Memory B cell (primary cell): ENCODE data around the gene ALDOA.

ENCODE experiments used
- ATAC-seq: fragments of 150-1000 bp; cut with Tn5 transposase; 2 replicates; pipeline ENCODE4 v1.10.0; 2021; ENCODE audit warnings: low read depth, mild to moderate bottlenecking, moderate library complexity
- DNase-seq, 2 donors: peaks; one replicate each; pipeline ENCODE4 v3.0.0; 2022; ENCODE audit warnings: low spot score in 2 of 2
- H3K27ac Mint-ChIP-seq: one replicate; pipeline ENCODE4 v1.8.0; 2022; ENCODE audit warnings: mild to moderate bottlenecking, moderate library complexity, mixed read lengths
- H3K27me3 Mint-ChIP-seq: one replicate; pipeline ENCODE4 v1.8.0; 2022; ENCODE audit warnings: mixed read lengths
- H3K36me3 Mint-ChIP-seq: one replicate; pipeline ENCODE4 v1.8.0; 2022; ENCODE audit warnings: mild to moderate bottlenecking, mixed read lengths
- H3K4me1 Mint-ChIP-seq: one replicate; pipeline ENCODE4 v1.8.0; 2022; ENCODE audit warnings: mixed read lengths
- H3K4me3 Mint-ChIP-seq: one replicate; pipeline ENCODE4 v1.8.0; 2022; ENCODE audit warnings: mild to moderate bottlenecking, moderate library complexity, mixed read lengths
- H3K9me3 Mint-ChIP-seq: one replicate; pipeline ENCODE4 v1.8.0; 2022; ENCODE audit warnings: mixed read lengths

Gene ALDOA

GRCh38 chr16:30116291-30117207, 51.0 kb downstream of the ALDOA start:
- Mint-ChIP-seq H3K36me3 (peaks cover 5% of the 10 kb centered on the region), H3K4me3 (no peak overlapping the region), H3K27me3 (no peaks in the 10 kb centered on the region), H3K9me3 (no peaks in the 10 kb centered on the region), H3K4me1 (peaks cover 18% of the 10 kb centered on the region), H3K27ac (no peak overlapping the region)
- DNase-seq (no peak), ATAC-seq (no peak)

- Mint-ChIP-seq H3K9me3 (no peaks in the 10 kb centered on the region), H3K4me1 (peaks cover 23% of the 10 kb centered on the region), H3K36me3 (peaks cover 5% of the 10 kb centered on the region)
These were observed 52.2 kb downstream of the ALDOA start for GRCh38 chr16:30117768-30118167.

GRCh38 chr16:30119428-30119827, 53.9 kb downstream of the ALDOA start:
- DNase-seq: no peak
- Mint-ChIP-seq H3K4me3 (no peak overlapping the region), H3K27ac (no peak overlapping the region), H3K4me1 (peaks cover 20% of the 10 kb centered on the region), H3K36me3 (peaks cover 5% of the 10 kb centered on the region), H3K27me3 (no peaks in the 10 kb centered on the region), H3K9me3 (no peaks in the 10 kb centered on the region)
- no peak for ATAC-seq

More at GRCh38 chr16:30117768-30118167, 52.2 kb downstream of the ALDOA start:
- Mint-ChIP-seq H3K4me3 (no peak overlapping the region), H3K27me3 (no peaks in the 10 kb centered on the region), H3K27ac (no peak overlapping the region)
- DNase-seq: no peak
- ATAC-seq: no peak
